22Rv1 (cell line): Measurements from ENCODE around the gene RNU1-2.
A peak's percentile ranks its signal among the peaks of the same experiment; 100 is the strongest.
"Not testable (repeated sequence)": the region's sequence is repeated elsewhere in the genome, so short reads cannot be mapped to it uniquely, and the experiment has no call there.

Experiments used
- H3K27ac ChIP-seq: fragments of 450-650 bp; 2 replicates; pipeline ENCODE4 v1.5.1; 2017
- ZFX ChIP-seq: fragments of 450-650 bp; IDR thresholded peaks from 2 replicates; pipeline ENCODE4 v1.6.1; 2017; ENCODE audit warnings: antibody characterized with exemption, borderline replicate concordance
- TF ChIP-seq, protein P1 (sequence below): fragments of 450-650 bp; IDR thresholded peaks from 2 replicates; pipeline ENCODE4 v1.5.1; 2017; ENCODE audit warnings: mild to moderate bottlenecking

Gene RNU1-2

DNA sequence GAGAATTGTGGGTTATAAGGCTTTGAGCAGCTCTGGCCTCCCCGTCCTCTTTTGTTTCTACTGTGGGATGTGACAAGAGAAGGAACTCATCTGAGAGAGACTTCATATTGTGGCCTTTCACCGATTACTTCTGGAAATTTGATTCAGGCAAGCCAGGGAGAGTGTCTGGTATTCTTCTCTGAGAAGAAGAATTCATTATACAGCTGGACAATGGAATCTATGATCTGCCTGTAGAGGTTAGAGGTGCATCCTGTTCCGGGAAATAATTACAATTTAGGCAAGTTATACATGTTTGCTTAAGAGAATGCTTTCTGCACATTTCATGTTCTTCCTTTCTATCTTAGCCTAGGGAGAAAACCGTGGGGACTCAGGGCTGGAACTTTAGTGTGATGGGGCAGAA lies 12.8 kb upstream of the RNU1-2 start:
- TF ChIP-seq, protein P1, sequence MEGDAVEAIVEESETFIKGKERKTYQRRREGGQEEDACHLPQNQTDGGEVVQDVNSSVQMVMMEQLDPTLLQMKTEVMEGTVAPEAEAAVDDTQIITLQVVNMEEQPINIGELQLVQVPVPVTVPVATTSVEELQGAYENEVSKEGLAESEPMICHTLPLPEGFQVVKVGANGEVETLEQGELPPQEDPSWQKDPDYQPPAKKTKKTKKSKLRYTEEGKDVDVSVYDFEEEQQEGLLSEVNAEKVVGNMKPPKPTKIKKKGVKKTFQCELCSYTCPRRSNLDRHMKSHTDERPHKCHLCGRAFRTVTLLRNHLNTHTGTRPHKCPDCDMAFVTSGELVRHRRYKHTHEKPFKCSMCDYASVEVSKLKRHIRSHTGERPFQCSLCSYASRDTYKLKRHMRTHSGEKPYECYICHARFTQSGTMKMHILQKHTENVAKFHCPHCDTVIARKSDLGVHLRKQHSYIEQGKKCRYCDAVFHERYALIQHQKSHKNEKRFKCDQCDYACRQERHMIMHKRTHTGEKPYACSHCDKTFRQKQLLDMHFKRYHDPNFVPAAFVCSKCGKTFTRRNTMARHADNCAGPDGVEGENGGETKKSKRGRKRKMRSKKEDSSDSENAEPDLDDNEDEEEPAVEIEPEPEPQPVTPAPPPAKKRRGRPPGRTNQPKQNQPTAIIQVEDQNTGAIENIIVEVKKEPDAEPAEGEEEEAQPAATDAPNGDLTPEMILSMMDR: no peak
- TF ChIP-seq ZFX: no peak
- no peak overlapping the region for H3K27ac ChIP-seq

DNA sequence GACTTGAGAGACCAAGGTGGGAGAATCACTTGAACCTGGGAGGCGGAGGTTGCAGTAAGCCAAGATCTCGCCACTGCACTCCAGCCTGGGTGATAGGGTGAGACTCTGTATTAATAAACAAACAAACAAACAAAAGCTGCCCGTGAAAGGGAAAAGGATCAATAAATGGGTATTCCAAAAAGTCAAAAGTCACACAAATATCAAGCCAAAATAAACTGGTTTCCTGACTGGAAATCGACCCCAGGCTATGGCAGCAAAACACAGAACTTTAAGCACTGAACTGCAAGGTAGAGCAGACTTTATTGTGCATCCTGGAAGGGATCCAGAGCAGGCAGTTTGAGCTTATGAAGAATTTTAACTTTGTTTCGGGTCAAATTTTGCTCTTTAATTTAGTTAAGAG lies 11.3 kb upstream of the RNU1-2 start:
- H3K27ac ChIP-seq: not testable (repeated sequence)

DNA sequence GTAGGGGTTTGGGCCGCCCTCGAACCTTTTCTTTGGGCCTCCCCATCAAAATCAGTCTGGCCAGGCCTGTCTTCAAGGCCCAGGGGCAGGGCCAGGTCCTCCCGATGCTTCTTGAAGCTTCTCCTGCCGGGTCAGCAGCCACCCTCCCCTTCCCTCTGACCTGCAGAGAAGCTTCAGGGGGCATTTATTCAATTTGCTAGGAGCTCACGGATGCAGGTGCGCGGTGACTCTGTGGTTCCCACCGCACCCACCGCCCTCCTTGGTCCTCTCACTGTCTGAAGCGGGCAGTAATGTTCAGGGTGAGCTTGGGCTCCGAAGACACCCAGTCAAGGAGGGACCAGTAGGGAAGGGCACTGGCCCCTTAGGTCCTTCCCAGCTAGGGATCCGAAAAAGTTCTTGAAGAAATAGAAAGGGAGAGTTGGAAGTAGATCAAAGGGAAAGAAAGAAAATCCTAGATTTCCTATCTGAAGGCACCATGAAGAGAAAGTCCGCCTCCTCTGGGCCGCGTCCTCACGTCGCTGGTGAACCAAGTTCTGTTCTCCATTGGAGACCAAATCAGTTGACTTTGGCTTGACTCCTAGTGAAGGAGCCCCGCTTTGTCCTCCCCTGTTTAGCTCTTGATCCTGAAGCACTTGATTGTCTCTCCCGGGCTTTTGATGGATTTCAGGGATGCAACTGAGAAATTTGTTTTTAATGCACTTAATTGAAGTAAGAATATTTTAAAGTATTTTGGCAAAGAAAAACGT lies 8.7 kb upstream of the RNU1-2 start:
- no peak overlapping the region for H3K27ac ChIP-seq

DNA sequence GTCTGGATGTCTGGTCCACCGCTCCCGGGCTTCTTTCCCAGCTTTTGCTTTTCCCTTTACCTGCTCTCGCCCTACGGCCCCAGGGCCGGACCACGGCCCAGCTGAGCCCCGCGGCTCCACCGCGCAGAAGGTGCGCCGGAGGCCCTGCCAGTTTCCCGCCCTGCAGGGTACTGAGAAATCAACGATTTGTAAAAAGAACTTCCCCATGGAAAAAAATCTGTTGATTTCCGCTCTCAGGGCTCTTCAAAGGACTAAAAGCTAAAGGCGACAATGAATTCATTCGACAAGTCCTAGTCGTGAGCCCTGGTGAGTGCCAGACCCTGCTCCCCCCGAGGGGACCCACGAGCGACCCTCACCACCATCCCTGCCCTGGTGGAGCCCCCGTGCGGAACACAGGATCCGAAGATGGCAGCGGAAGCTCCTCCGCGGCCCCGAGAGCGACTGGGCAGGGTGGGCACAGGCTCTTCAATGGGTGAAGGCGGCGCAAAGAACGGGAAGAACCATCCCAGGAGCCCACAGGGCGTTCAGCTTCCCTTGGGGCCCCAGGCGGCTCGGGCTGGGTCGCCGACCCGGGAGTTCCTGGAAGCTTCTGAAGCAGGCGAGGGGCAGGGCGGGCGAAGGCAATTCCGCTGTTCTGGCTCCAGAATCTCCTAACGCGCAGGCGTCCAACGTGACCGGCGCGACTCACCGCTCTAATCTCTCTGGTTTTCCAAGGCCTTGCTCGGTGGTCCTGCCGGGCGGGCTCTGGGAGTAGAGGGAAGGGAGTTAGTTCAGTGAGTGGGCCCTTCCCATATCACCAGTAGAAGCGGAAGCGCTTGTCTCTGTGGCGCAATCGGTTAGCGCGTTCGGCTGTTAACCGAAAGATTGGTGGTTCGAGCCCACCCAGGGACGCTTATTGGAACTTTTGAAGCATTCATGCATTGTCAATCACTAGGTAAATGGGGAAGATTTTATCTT lies 6.6 kb upstream of the RNU1-2 start:
- TF ChIP-seq, protein P1: no peak
- no peak for TF ChIP-seq ZFX
- peak overlapping the region; percentile 50 for H3K27ac ChIP-seq

More for the DNA sequence above, 8.7 kb upstream of the RNU1-2 start:
- TF ChIP-seq, protein P1: no peak
- no peak for TF ChIP-seq ZFX

DNA sequence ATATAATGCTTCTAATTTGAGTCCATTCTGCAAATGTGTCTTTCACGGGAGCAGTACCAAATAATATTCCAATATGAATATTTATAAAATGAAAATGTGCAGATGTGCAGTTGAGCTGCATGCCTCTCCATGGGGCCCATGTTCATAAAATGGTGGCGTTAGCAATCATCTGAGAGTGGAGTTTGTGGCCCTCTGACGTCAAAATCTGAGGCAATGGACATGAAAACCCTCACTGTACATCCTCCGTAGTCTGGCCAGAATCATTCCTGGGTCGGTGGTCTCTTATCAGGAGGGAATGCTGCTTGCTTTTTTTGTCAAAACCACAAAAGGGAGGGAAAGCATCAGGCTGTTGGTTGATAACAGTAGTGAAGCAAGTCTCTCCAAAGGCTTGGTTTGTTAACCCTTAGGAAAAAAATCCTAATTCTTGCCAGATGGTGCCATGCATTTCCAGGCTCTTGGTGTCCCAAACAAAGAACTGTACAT lies 5.2 kb upstream of the RNU1-2 start:
- not testable (repeated sequence) for H3K27ac ChIP-seq

DNA sequence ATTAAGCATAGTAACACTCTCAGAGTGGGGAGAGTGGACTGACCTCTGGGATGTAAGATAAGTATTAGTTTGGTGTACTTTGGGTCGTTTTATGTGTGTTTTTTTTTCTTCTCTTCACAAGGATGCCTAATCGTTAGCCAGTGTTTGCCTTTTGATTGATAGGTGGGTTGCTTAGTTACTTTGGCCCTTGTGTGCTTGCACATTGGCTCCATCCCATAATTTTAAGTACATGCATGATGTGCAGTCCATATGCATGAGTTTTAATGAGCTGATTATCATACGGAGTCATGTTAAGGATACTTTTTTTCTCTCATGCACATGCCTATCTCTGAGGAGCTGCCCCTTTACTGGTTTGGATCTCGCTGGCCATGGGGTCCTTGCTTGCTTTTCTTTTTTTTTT lies 4.7 kb upstream of the RNU1-2 start:
- not testable (repeated sequence) for H3K27ac ChIP-seq

DNA sequence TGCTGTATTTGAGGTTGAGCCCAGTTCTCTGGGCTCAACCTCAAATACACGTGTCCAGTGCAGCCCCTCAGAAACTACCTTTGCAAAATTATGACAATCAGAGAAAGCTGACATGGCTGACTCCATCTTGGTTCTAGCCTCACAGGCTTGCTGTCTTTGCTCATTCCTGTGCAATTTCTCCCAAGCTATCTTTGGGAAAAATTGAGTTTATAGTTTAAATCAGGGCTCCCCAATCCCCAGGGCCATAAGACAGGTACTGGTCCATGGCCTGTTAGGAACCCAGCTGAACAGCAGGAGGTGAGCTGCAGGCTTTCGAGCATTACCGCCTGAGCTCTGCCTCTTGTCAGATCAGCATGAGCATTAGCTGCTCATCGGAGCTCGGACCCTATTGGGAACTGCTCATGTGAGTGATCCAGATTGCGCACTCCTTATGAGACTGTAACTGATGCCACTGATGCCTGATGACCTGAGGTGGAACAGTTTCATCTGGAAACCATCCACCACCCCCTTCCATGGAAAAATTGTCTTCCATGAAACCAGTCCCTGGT lies 2.7 kb upstream of the RNU1-2 start:
- H3K27ac ChIP-seq: not testable (repeated sequence)

DNA sequence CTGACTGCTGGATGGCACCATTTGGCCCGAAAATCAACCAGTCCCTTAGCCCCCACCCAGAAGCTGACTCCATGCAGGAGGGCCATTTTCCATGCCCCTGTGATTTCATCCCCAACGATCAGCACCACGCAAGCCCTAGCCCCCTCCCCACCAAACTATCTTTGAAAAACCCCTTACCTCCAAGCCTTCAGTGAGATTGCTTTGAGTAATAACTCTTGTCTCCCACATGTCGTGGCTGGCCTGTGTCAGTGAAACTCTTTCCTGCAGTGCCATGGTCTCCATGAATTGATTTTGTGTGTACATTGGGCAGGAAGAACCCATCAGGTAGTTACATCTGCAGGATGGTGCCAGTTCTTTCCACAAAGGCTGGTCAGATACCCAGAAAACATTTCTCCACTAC lies 2.0 kb upstream of the RNU1-2 start:
- not testable (repeated sequence) for H3K27ac ChIP-seq

DNA sequence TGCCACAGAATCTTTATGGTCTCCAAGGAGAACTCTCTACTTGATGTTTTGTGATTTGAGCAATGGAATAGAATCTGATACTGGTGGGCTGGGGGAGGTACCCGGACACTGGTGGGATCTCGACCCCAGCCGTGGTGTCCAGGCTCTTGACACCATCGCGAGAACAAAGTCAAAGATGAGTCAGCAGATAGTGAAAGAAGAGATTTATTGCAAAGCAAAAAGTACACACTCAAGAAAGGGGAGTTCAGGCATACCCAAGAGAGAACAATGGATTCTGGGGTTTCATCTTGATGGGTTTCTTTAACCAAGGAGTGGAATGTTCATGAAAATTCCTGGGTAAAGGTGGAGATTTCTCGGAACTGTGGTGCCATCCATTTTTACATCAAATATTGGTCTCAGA lies 1.4 kb upstream of the RNU1-2 start:
- H3K27ac ChIP-seq: not testable (repeated sequence)

DNA sequence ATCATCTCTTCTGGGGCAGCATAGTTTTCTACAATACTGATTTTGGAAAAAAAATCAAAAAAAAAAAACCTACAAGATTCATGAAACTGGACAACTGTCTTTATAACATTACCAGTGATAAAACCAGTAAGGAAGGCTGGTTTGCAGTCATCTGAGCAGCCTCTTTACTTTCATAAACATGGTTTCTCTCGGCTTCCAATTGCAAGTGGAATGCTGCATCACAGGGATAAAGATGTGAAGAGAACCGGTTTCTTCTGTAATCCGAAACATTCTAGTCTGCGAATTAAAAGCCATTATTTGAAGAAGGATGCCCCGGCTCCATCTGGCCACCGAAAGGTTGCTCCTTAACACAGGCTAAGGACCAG lies 565 bp upstream of the RNU1-2 start:
- H3K27ac ChIP-seq: peak overlapping the region; percentile 63

DNA sequence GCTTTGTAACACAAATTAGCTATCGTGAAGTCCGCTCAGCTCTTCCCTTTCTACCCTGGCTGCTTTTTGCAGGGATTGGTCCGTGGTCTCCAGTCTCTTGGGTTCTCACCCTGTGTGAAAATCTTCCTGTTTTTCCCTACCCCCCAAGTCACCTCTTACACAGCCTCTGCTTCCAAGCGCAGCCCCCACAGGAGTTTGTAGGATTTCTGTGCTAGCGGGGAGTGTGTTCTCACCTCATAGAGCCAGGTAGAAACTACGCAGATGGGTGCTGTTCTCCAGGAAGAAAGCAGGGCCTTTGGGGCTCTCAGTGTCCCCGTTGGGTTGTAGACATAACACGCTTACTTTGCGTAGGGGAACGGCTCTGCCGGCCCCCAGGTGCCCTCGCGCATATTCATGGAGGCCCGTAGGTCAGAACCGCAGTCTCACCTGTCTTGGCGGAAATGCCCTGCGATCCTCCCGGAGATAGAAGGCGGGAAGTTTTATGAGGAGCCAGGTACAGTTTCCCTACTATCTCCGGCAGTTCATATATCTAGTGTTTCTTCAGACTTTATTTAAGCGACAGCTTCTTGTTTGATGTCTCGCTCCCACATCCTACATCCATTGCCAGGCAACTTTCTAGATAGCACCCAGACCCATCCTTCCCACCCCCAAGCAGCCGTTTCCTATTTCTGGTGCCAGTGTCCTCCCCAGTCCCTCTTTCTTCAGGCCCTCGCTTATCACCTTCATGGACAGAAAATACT lies 706 bp downstream of the RNU1-2 start:
- H3K27ac ChIP-seq: peak overlapping the region; percentile 84

DNA sequence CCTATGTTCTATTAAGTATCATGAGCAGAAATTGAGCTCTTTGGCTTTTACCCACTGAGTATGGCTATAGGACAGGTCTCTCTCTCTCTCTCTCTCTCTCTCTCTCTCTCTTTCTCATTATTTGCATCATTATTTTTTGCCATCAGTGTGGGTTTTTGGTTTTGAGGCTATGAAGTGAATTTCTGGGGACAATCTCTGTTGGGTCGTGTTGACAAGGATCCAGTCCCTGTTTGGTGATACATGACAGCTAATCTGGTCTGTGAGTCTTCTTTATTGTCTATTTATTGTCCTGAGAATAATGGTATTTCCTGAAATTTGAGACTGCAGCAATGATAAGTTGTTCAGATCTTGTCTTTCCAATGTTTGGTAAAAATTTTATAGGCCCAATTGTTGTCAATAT lies 1.9 kb downstream of the RNU1-2 start:
- H3K27ac ChIP-seq: peak overlapping the region; percentile 84

DNA sequence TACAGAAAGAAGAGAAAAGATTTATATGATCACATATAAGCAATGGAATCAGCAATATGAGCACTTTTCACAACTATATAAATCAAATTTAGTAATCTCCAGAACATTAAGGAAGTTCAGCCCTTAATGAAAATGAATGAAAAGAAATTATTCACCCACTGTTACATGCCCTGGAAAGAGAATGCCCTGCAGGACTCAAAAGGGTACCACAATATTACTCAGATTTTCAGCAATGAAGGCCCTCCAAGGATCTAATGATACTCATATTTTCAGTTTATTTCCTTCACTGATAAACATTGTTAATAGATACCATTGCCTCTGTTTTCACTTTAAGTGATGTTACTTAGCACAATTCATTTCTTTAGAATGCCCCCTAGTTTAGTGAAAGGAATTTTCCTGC lies 2.5 kb downstream of the RNU1-2 start:
- peak overlapping the region; percentile 84 for H3K27ac ChIP-seq

DNA sequence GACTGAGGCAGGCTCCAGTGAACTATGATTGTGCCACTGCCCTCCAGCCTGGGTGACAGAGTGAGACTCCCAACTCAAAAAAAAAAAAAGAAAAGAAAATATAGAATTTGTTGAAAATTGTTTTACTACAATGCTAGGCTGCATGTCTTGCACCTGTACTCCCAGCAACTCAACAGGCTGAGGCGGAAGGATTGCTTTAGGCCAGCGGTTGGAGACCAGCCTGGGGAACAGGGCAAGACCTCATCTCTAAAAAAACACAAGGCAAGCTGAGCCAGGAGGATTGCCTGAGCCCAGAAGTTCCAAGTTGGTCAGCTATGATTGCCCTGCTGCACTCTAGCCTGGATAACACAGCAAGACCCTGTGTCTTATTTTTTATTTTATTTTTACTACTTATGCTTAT lies 3.2 kb downstream of the RNU1-2 start:
- H3K27ac ChIP-seq: not testable (repeated sequence)
